GM18861 (cell line): ENCODE measurements around the gene CDK4.
"Not testable (repeated sequence)": the region's sequence is repeated elsewhere in the genome, so short reads cannot be mapped to it uniquely, and the experiment has no call there.

Experiments used
- ATAC-seq: cut with Tn5 transposase; IDR thresholded peaks from one replicate; pipeline ENCODE4 v1.9.1; 2021; ENCODE audit not compliant: unreplicated experiment

Gene CDK4

GRCh38 chr12:57726884-57727757 lies 25.0 kb downstream of the CDK4 start:
- no peak for ATAC-seq

GRCh38 chr12:57726151-57726883 lies 25.8 kb downstream of the CDK4 start:
- no peak for ATAC-seq

GRCh38 chr12:57725851-57726150 lies 26.3 kb downstream of the CDK4 start:
- no peak for ATAC-seq

DNA sequence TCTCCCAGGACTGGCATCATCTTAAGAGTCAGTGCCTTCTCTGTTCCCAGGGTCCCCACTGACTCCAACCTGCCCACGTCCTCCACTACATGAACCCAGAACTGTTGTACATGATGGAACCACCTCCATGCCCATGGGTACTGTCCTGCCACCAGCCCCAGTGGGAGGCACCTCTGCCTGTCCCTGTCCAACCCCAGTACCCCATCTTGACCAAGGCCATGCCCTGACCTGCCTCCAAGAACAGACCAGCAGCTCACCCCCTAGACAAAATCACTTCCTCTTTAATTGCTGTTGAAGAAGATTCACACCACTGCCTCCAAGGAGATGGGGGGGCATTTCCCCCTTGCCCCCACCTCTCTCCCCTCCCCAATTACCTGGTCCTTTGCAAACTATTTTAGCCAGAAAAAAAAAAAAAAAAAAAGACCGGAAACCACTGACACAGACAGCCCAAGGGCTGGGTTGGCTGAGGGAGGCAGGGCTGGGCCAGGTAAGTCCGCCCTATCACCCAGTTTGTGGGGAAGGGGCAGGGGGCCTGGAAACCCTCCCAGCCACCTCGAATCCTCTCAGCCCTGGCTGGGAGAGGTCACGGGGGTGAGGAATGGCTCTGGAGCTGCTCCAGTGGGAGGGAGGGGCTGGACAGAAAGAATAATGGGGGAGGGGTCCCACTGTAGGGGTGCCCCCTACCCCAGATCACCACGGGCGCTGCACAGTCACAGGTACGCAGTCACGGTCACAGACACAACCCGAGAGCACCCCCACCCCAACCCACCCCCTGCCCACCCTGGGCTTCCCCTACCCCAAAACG lies 27.0 kb downstream of the CDK4 start:
- no peak for ATAC-seq

- ATAC-seq: no peak
Measured at GRCh38 chr12:57724003-57724935, 27.8 kb downstream of the CDK4 start.

DNA sequence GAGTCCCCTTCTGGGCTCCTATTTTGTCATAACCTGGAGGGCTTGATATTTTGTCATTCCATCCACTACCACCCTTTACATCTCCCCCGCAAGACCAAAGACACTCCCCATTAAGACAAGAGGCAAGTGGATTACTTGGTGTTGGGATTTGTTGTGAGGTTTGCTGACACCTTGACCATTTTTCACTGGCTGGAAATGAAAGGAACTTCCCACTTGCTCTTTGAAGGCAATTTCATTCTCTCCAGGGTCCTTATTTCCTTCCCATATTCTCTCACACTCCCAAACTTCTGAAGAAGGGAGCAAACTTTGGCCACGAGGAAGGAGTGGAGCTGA lies 28.5 kb downstream of the CDK4 start:
- no peak for ATAC-seq

DNA sequence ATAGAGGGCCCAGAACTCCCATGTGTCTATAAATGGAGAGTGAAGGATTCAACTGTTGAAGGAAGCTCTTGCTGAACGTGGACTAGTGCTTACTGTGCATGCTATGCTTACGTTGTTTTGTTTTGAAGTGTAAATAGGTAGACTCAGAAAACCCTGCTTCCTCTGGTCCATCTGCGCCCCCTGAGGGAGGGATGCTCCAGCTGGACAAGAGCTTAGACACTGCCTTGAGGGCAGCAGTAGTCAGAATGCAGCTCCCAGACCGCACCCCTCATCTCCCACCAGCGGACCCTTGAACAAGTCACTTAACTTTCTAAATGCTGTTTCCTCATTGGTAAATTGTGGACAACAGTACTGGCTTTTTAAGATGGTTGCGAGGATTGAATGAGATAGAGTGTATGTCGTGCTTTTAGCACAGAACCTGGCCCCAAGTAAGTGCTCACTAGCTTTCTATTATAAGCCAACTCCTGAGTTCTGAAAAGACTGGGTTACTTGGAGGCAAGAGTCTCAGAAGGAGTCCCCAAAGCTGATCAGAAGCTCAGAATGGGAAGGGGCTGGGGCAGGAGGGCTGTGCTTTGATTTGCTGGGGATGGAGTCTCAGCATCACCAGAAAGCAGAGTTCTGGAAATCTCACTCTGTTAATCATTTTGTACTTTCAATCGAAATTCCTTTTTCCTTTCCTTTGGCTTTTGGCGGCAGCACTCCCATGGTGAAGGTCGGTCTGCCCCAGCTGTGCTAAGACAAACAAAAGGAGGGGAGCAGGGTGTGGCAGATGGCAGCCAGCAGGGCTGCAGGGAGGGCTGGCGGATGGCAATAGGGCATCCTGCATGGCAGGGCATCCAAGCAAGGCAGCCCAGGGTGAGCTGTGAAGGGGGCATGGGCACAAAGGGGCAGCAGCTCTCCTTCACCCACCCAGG lies 29.1 kb downstream of the CDK4 start:
- ATAC-seq: no peak

GRCh38 chr12:57721846-57722608 lies 30.1 kb downstream of the CDK4 start:
- ATAC-seq: not testable (repeated sequence)

GRCh38 chr12:57720606-57721595 lies 31.2 kb downstream of the CDK4 start:
- ATAC-seq: no peak

- no peak for ATAC-seq
Measured at GRCh38 chr12:57719777-57720605, 32.1 kb downstream of the CDK4 start.

DNA sequence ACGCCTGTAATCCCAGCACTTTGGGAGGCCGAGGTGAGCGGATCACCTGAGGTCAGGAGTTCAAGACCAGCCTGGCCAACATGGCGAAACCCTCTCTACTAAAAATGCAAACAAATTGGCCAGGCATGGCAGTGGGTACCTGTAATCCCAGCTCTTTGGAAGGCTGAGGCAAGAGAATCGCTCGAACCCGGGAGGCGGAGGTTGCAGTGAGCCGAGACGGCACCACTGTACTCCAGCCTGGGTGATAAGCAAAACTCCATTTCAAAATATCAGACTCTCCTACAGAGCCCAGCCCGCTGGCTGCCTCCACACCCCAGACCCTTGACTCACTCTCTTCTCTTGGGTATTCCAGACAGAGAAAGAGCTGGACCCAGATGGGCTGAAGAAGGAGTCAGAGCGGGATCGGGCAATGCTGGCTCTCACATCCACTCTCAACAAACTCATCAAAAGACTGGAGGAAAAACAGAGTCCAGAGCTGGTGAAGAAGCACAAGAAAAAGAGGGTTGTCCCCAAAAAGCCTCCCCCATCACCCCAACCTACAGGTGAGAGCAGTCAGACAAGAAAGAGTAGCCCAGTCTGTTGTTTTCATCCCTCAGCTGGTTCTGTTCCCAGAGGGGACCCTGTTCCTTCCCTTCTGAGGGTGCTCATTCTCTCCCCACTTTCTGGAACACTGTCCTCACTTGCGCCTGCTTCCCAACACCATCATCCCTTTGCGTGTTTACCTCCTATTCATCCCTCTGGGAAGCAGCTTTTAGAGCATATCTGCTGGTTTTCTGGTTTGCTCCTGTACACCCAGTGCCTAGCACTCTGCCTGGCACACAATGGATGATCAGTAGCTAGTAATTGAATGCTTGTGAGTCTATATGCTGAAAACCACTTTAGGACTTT lies 33.2 kb downstream of the CDK4 start:
- no peak for ATAC-seq

DNA sequence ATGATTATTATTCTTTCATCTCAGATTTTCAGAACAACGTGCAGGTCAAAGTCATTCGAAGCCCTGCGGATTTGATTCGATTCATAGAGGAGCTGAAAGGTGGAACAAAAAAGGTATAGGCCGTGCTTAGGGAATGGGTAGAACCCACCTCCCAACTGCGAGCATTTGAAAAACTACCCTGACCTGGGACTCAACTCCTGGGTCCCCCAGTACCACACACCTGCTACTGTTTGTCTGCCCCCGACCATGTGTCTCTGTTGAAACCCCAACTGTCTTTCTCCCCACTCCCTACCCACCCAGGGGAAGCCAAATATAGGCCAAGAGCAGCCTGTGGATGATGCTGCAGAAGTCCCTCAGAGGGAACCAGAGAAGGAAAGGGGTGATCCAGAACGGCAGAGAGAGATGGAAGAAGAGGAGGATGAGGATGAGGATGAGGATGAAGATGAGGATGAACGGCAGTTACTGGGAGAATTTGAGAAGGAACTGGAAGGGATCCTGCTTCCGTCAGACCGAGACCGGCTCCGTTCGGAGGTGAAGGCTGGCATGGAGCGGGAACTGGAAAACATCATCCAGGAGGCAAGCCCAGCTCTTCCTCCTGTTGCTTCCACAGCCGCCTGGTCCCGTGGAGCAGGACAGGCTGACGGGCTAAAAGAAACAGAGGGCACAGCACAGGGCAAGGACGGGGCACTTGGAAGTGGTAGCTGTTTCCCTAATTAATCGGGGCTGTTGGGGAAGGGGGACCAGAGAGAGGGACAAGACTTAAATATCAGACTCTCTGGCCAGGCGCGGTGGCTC lies 34.1 kb downstream of the CDK4 start:
- no peak for ATAC-seq

- no peak for ATAC-seq
Measured at GRCh38 chr12:57717131-57717530, 35.0 kb downstream of the CDK4 start.

DNA sequence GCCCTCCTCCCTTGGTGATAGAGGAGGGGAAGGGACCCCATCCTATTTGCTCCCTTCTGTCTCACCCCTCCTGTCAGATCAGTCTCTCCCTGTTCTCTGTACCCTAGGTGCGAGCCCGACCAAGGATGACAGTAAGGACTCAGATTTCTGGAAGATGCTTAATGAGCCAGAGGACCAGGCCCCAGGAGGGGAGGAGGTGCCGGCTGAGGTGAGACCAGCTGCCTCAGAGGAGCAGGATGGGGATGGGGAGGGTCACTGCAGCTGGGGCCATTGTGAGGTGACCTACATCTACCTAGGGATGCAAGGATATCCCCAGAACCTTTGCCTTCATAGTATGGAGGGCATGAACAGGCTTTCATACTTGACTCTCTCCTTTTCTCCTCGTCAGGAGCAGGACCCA lies 35.8 kb downstream of the CDK4 start:
- ATAC-seq: no peak

DNA sequence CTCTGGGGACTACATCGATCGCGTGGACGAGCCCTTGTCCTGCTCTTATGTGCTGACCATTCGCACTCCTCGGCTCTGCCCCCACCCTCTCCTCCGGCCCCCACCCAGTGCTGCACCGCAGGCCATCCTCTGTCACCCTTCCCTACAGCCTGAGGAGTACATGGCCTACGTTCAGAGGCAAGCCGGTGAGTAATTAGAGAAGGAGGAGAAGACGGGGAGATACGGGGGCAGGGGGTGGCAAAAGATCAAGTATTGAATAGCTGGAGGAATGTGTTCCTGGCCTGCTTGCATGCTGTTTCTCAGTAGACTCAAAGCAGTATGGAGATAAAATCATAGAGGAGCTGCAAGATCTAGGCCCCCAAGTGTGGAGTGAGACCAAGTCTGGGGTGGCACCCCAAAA lies 36.3 kb downstream of the CDK4 start:
- no peak for ATAC-seq
